Fibroblast of peridontal ligament (primary cell): Measurements from ENCODE around the gene FRMD4A.

Source experiments
- DNase-seq: peaks from one replicate; pipeline ENCODE4 v3.0.0-alpha.2; 2010; ENCODE audit errors: extremely low read depth

The FRMD4A gene

GRCh38 chr10:13705526-13706174, 625.1 kb downstream of the FRMD4A start:
- DNase-seq = no peak

- no peak for DNase-seq
Measured at GRCh38 chr10:13704964-13705363, 625.8 kb downstream of the FRMD4A start.

GRCh38 chr10:13703997-13704536, 626.7 kb downstream of the FRMD4A start:
- DNase-seq = no peak

GRCh38 chr10:13703101-13703818, 627.5 kb downstream of the FRMD4A start:
- DNase-seq = no peak

- no peak for DNase-seq
Measured at GRCh38 chr10:13701157-13701919, 629.4 kb downstream of the FRMD4A start.

- DNase-seq = no peak
Measured at GRCh38 chr10:13700473-13701144, 630.1 kb downstream of the FRMD4A start.

- DNase-seq = no peak
Measured at GRCh38 chr10:13699216-13699615, 631.5 kb downstream of the FRMD4A start.

GRCh38 chr10:13698217-13698616, 632.5 kb downstream of the FRMD4A start:
- DNase-seq = no peak

GRCh38 chr10:13696071-13696470, 634.7 kb downstream of the FRMD4A start:
- DNase-seq = no peak

- no peak for DNase-seq
Measured at GRCh38 chr10:13695588-13695987, 635.1 kb downstream of the FRMD4A start.

GRCh38 chr10:13693783-13694700, 636.7 kb downstream of the FRMD4A start:
- DNase-seq = no peak

- no peak for DNase-seq
Measured at GRCh38 chr10:13690281-13690825, 640.4 kb downstream of the FRMD4A start.

GRCh38 chr10:13686331-13686752, 644.4 kb downstream of the FRMD4A start:
- DNase-seq = peak; percentile 14

- DNase-seq = no peak
Measured at GRCh38 chr10:13685885-13686284, 644.8 kb downstream of the FRMD4A start.

GRCh38 chr10:13684806-13685482, 645.8 kb downstream of the FRMD4A start:
- DNase-seq = peak; percentile 72

GRCh38 chr10:13684252-13684791, 646.4 kb downstream of the FRMD4A start:
- DNase-seq = peak; percentile 44

GRCh38 chr10:13683017-13683416, 647.7 kb downstream of the FRMD4A start:
- DNase-seq = no peak

- no peak for DNase-seq
Measured at GRCh38 chr10:13681960-13682359, 648.8 kb downstream of the FRMD4A start.

GRCh38 chr10:13681528-13681927, 649.2 kb downstream of the FRMD4A start:
- DNase-seq = no peak

GRCh38 chr10:13681095-13681494, 649.6 kb downstream of the FRMD4A start:
- no peak for DNase-seq
